ENCODE results near the gene SLC45A3.

- TF ChIP-seq CTCF (conservative IDR thresholded peaks at IDR 0.05) (no peak), ZFX (IDR thresholded peaks at IDR 0.05) (no peak)
These were observed 10.8 kb downstream of the SLC45A3 start for GRCh38 chr1:205669341-205670149.

Data from C4-2B (cell line).